Measurements from ENCODE around the gene GSTA3.

DNA sequence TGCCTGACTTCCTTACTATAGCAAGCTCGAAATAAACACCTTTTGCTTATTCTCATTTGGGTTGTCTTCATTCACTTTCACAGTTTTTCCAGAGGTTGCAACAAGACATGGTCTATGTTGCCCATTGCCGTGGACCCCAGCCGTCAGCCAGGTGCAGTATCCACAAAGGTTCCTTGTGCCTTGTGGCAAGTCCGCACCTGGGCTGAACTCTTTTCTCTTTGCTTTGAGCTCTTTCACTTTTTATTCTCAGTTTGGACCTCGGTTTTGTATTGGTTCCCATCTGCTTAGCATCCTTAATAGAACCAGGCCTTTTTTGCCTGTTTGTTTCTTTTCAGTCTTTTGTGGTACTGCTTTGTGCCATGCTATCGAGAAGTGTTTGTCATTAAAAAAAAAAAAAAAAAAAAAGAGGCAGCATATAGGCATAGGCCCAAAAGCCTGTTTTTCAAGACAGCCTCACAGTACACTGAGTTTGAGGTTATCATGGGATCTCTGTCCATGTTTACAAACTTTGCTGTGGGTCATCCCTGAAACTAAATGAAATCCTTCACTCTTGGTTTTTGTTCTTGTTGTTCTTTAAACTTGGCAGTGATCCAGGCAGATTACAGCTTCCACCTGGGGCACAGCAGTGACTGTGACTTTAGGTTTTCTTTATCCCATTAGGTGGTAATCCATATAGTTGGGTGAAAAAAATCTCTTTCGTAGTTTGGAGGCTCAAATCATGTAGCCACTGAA lies 33.3 kb downstream of the GSTA3 start:
- TF ChIP-seq, protein P1, sequence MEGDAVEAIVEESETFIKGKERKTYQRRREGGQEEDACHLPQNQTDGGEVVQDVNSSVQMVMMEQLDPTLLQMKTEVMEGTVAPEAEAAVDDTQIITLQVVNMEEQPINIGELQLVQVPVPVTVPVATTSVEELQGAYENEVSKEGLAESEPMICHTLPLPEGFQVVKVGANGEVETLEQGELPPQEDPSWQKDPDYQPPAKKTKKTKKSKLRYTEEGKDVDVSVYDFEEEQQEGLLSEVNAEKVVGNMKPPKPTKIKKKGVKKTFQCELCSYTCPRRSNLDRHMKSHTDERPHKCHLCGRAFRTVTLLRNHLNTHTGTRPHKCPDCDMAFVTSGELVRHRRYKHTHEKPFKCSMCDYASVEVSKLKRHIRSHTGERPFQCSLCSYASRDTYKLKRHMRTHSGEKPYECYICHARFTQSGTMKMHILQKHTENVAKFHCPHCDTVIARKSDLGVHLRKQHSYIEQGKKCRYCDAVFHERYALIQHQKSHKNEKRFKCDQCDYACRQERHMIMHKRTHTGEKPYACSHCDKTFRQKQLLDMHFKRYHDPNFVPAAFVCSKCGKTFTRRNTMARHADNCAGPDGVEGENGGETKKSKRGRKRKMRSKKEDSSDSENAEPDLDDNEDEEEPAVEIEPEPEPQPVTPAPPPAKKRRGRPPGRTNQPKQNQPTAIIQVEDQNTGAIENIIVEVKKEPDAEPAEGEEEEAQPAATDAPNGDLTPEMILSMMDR (IDR thresholded peaks at IDR 0.05) = no peak
- TF ChIP-seq POLR2AphosphoS5 (IDR thresholded peaks at IDR 0.05) = no peak
